ENCODE data around the gene MTMR4.
"Not testable (repeated sequence)": the region's sequence is repeated elsewhere in the genome, so short reads cannot be mapped to it uniquely, and the experiment has no call there.

The MTMR4 gene
- 83.2 to 90.2 reads per million in 2 donors for total RNA-seq

DNA sequence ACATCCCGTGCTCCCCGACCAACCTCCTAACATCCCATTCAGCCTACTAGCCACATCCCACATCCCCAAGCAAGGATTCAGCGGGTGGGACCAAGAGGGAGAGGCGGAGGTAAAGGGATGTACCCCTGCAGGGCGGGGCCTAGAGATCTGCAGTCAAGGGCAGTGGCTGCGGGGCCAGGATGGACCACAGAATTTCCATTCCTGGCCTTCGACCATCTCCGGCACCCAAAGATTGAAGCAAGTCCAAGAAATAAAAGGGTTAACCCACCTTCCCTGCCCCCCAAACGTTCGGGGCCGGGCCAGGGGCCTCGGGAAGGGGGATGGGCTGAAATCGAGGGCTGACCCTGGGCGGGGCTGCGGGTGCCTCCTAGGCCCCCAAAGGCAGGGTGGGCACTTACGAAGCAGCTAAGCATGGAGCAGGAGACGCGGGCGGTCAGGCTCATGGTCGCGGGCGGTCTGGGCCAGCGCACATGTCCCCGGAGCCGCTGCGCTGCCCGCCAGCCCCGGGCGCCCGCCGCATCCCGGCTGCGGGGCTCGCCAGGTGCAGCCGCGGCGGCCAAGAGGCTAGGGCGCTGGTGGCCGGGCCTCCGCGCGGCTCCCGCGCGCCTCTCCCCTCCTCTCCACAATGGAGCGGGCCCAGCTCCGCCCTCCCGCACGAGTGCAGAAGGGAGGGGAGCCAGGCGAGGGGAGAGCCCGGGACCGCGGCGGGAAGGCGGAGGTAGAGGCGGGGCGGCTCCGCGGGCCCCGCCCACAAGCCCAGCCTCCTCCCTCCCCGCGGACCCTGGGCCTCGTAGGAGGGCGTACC is at the start of gene MTMR4:
MTMR4 (minus strand) TSS at position 674 of the 805 bp plus-strand sequence; CDS start at position 443, 231 bp downstream.
- peak; percentile 61 to 81 (median 65) for DNase-seq

DNA sequence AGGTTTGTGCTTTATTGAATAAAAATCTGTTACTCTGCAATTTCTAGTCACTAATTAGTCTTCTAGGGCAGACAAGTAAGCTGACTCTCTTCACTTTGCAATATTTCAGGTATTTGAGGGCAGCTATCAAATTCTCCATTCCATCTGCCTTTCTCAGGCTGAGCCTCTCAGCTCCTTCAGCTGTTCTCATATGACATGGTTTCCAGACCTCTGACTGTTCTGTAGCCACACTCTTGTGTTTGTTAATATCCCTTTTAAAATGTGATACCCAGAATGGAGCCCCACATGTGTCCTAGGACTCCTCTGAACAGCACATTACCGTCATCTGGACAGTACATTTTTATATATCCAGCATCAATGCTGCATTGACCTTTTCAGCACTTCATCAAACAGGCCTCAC is 46.1 kb upstream of the MTMR4 start:
- DNase-seq, result no peak

DNA sequence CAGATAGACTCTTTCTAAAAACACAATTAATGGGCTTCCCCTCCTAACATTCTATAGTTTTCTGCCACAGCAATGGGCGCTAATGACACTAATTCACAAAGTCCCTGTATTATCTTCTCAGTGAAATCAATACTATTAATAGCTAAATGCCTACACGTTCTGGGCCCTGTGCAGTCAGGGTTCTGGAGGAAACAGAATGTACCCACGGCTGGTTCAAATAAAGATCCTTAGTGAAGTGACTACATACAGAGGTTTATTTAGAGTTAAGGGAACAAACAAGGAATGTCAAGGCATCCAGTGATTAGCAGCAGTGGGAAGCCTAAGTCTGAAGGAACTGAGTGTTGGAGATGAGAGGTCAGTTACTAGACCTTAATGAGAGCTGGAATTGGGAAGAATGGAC is 43.5 kb upstream of the MTMR4 start:
- DNase-seq, result no peak

DNA sequence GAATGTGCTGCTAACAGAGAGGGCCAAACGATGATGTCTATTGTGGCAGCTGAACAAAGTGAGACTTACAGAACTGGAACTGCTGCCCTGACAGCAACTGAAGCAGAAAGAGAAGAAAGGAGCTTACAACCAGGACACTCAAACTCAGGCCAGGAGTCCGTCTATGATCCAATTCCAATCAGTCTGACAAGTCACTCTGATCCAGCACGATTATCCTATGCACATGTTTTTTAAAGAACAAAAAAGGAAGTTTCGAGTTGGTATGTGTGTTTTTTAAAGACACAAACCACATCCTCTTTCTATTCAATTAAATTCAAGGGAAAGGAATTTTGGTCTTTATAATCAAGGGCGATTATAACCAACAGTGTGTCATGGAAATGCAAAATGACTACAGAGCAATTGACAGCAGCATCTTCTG is 42.4 kb upstream of the MTMR4 start:
- DNase-seq, result peak in 1 of 5 experiments; percentile 19

DNA sequence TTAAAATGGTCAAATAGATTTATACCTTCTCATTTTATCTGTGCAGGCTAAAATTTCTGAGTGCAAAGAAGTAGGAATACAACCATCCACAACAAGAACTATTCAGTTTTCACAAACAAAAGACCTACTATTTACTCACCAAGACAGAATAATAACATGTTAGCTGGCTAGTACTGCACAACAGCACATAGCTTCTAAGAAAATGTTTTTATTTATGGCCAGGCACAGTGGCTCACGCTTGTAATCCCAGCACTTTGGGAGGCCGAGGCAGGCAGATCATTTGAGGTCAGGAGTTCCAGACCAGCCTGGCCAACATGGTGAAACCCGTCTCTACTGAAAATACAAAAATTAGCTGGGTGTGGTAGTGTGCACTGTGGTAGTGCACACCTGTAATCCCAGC is 40.7 kb upstream of the MTMR4 start:
- DNase-seq, result not testable (repeated sequence)

DNA sequence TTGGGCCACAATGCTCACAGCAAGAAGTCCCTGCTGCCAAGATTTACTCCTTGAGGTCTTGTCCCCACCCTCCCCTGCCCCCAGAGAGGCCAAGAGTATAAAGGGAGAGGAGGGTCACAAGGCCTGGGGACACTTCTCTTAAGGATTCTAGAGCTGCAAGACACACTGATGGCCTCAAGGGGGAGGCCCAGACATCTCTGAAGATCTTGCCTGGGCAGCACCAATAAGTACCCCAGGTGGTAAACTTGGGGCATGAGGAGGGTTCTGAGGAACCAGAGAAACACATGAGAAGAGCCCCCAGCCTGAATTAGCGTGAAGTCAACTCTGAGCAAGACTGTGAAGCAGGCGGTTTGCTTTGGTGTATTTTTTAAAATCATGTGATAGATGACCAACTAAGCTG is 26.8 kb upstream of the MTMR4 start:
- peak in 1 of 5 experiments; percentile 43 for DNase-seq

DNA sequence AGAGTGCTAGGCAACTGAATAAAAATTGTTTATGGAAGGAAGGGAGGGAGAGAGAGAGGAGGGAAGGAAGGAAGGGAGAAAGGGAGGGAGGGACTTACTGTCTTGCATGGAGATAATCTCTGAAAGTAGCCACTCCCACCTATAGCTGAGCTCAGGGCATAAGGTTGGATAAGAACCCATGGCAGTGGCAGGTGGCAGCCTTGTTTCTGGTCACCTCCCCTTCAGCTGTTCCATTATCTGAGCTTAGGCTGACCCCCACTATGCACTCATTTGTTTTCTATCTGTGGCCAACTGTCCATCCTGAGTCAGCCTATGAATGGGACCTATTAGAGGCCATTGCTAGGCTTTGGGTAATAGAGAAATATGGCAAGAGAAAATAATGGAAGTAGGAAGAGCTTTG is 25.3 kb upstream of the MTMR4 start:
- no peak for DNase-seq

DNA sequence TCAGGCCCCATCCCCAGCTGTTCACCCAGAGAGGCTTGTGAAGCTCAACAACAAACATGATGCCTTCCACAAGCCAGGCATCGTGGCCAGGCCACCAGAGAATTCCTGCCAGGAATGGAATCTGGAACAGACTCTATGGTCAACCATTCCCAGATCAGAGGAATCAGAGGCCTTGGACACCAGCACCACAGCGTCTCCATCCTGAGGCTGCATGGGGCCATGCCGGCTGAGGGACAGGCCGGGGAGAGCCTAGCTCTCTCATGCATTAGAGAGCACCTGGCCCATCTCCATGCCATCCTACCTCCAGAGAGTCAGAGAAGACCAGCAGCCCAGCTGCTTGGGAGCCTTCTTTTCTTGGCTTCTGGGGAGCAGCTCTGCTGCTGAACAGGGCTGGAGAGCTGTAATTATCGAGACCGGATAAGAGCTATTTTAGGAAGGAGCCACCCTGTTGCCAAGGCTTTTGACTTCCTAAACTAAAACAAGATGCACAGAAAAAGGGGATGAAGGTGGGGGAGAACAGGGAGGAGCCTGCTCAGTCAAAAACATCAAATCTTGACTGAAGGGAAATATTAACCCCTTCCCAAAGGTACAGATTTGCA is 24.5 kb upstream of the MTMR4 start:
- no peak for DNase-seq

DNA sequence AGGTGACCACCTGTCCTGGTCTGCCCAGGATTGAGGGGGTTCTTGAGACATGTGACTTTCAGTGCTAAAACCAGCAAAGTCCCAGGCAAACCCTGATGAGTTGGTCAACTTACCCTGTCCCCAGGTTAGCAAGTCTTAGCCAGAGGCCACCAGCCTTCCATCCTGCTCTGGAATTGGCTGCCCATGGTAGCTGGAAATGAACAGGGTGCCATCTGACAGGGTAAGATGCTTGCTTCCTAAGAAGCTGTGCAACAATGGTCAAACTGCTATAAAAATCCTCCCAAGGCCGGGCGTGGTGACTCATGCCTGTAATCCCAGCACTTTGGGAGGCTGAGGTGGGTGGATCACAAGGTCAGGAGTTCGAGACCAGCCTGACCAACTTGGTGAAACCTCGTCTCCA is 22.8 kb upstream of the MTMR4 start:
- no peak for DNase-seq

DNA sequence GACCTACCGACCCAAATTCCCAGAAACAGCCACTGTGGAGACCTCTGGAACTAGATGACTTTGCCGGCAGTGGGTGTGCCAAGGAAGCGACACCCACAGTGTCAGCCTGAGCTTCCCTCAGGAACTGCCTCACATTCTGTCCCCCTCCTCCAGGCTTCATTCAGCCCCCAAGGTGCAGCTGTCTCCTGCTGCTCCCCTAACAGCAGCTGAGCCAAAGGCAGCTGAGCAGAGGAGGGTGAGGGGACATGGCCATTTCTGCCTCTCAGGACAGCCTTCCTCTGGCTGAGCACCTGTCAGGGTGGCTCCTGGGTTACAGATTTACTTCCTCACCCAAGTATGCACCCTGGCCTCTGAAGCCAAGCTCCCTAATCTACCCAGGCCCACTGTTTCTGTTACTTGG is 22.1 kb upstream of the MTMR4 start:
- DNase-seq, result no peak

DNA sequence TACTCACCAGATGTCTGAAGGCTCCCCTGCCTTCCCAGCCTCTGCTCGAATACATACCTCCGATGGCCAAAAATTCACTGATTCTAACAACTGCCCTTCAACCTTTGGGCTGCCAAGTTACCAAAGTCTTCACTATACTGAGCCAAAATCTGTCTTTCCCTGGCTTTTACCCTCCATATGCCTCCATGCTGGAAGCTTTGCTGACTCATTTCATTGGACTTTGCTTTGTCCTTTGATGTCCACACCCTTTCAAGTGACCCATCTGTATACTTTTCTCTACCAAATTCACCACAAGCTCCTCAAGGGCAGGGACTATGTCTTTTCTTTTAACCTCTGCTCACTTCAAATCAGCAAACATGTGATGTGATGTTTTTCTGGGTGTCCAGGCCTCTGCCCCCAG is 21.0 kb upstream of the MTMR4 start:
- no peak for DNase-seq

DNA sequence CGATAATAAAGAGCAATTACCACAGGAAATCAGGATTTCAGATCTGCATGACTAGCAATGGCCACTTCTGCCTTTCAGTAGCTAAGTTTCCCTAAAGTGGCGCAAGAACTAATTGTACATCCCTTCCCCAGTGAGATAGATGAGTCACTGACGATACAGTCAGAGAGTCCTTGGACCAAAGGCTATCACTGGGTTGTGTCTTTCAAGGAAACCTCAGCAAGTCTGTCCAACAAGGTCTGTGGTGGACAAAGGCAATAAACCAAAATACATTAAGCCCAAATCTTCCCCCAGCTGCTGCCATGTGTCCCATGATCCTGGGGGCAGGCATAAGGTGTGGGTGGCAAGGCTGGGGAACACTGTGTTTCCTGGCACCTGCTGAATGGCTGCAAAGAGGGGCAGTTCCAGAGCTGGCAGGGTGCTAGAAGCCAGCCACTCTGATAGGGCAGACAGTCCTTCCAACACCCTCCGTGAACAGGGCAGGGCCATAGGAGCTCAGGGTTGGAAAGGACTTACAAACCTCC is 20.5 kb upstream of the MTMR4 start:
- DNase-seq, result no peak

DNA sequence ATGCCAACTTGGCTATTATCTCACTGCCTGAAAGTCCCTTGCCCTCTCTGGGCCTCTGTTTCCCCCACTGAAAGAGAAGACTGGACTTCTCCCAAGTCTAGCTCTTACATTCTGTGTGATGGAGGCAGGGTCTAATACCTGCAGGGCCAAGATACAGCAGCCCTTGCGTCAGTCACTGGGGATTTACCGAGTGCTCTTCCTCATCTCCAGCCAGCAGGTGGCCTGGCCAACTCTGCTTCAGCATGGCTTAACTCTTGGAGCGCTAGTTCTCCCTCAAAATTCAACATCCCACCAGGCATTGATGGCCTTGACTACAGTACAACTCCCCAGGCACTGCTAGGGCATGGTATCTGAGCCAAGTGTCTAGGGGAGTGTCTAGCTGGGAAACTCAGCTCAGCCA is 19.9 kb upstream of the MTMR4 start:
- DNase-seq, result no peak

DNA sequence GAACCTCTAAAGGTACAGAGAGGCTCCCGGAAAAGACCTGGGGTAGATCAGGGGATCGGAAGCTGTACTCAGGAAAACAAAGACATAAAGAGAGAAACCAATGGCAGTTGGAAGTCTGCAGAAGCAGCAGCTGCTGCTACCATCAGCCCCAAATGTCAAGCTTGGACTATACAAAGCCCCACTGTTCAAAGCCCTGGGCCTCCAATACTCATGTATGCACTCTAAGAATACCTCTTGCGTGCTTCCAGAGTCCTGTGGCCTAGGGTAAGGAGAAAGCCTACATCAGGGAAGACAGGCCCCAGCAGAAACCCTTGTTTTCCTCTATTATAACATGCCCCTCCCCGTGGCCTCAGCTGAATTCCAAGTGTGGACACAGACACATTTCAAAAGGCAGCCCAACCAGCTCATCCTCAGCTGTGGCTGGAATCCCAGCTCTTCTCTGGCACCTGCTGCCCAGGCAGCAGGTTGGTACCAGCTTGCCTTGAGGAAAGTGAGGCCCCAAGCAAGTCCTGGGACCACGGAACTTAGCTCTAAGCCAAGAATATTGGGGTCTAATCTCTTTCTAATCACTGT is 19.3 kb upstream of the MTMR4 start:
- DNase-seq, result no peak

DNA sequence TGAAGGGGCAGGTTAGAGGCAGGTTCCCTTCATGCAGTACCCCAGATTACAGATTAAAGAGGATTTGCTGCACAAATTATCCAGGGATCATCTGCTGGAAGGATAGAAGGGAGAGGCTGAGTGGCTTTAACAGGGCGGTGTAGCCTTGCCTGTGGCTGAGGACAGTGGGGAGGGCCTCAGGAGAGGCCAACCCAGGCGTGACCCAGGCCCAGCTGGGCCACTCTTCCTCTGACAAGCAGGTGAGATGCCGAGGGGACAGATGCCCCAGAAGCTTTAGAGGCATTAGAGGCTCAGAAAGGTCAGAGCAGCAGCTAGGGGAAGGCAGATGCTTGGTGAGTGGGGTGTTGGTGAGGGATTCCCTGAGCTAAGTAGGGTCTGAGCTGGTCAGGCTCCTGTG is 18.1 kb upstream of the MTMR4 start:
- DNase-seq, result no peak

DNA sequence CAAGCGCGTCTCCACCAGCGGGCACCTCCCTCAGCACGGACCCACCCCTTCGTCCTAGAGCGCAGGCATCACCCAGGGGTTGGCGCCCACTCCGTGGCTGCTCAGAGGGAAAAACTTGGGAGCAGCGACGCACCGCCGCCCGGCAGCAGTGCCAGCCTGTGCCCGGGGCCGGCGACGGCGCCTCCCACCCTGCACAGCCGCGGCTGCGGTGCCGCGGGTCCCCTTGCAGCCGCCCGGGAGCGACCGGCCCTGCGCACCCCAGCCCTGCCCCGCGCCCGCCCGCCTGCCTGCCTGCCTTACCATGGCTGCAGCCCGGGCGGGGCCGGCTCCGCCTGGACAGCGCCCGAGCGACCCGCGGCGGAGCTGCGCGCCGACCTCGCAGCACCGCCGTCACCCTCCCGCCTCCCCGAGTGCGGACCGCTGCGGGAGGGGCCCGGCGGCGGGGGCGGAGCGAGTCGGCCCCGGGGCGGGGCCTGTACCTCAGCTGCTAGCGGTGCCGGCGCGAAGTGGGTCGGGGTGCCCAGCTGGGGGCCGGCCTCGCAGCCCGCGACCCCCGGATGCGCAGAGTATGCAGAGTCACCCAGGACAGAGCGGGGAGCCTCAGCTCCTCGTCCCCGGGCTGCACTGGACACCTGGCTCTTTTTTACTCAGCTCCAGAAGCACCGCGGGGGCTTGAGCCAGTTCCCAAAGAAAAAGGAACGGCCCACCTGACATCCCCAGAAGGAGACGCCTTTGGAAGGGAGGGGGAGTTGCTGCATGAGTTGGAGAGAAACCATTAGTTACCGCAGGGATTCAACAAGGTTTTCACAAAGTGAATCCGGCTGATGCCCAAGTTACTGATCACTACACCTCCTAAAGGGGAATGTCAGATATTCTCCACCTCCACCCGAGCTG is 17.5 kb upstream of the MTMR4 start:
- DNase-seq, result peak; percentile 37 to 62 (median 51)

DNA sequence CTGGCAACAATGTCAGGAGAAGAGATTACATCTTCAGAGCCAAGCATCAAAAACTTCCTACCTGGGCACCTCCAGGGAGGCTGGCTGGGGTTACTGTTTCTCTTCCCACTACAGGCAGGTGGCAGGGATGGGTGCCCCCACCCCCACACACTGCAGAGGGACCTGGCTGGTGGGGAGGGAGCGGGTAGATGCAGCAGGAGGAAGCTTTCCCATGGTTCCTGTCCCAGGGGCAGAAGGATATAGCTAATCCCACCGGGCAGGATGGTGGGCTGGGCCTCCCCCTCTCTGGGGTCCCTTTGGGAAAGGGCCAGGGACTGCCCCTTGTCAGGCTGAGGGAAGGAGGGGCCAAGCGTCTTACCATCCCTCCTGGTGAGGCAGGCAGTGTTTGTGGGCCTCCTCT is 16.7 kb upstream of the MTMR4 start:
- DNase-seq, result no peak

DNA sequence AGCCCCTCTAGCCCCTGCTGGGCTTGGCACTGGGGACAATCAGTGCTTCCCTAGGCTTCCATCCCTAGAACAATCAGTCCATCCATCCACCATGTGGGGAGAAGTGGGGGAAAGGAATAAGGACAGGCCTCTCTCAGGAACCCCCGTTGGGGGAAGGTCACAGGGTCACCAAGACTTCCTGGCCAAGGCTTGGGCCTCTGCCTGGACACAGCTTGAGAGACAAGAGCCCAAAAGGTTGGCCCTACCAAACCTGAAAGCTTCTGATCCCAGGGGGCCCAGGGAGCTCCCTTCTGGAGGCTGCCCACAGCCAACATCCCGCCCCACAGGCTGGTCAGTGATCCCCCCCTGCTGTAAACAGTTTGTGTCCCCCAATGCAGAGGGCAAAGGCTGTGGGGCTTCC is 16.2 kb upstream of the MTMR4 start:
- no peak for DNase-seq

DNA sequence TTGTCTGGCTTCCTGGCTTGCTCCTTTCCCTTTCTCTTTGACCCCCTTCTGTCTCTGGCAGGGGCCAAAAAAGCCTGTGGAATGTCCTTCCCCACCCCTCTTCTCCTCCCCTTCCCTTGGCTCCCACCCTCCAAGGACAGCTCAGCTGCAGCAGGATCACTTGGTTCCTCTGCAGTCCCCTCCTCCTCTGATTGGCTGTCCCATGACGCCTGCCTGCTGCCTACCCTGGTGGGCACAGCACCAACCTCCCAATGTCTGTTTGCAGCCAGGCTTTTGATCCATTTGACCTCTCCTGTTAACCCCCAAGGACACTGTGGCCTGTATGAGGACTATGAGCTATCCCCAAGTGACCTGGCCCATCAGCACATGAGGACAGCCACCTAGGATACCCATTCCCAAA is 14.8 kb upstream of the MTMR4 start:
- DNase-seq, result no peak

DNA sequence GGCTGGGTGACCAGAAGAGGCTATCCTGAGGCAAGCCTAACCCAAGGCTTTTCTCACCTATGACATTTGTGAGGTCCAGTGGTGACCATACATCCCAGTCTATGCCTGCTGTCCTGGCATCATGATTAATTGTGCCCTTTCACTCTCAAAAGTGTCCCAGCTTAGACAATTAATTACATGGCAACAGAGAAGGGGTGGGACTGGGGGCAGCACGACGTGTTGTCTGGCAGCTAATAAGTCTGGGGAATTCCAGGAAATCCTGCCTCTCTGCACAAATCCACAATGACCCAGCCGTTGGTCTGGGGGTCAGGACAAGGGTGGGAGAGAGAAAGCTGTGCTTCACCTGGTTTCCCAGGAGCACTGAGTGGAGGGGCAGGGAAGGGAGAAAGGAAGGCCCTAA is 14.0 kb upstream of the MTMR4 start:
- DNase-seq, result no peak

DNA sequence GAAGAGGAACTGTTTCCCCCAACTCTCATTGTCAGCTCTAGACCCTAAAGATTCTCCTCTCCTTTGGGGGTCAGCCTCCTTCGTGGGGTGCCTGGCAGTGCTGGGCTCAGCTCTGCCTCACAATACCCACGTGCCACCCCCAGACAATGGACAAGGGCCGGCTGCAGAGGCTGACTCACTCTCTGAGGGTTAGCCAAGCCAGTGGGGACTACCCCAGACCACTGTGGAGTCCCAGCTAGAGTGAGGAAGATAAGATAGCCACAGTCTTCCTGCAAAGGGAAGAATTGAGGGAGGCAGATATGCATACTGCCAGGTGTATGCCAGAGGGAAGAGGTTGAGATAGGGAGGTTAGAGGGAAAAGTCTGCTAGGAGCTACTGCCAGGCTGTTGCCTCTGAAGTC is 13.5 kb upstream of the MTMR4 start:
- DNase-seq, result no peak

DNA sequence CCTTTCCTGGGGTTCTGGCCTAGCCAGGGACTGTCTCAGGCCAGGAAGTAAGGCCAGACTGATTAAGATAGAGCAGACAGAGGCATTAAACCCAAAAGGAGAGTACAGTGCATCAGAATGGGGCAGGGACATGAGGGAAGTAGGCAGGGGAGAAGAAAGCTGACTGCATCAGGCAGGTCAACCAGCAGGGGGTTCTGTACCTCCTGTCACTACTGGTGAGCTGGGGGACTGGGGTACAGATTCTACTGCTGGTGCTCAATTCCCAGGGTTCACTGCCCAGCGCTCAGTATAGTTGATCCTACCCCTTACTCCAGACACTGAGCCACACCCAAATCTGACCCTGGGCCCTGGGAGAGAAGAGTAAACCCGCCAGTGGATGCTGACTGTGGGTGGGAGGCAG is 12.9 kb upstream of the MTMR4 start:
- DNase-seq, result peak in 1 of 5 experiments; percentile 33

DNA sequence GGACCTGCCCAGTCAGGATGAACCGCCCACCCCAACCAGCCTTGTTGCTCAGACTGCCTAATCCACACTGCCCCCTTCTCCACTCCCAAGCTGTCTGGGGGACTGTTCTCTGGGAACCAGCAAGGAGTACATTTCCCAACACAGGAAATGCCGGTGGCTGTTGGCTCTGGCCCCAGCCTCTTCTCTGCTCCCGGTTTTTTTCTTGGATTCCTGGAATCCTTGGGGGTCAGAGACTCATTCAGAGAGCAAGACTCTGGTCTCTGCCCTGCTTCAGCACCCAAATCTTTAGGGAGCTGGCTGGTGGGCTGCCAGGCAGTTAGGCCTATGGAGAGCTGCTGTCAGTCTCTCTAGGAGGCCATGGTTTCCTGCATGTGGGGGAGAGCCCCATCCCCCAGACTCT is 10.8 kb upstream of the MTMR4 start:
- DNase-seq, result no peak
